Measurements from ENCODE around the gene XYLB.

DNA sequence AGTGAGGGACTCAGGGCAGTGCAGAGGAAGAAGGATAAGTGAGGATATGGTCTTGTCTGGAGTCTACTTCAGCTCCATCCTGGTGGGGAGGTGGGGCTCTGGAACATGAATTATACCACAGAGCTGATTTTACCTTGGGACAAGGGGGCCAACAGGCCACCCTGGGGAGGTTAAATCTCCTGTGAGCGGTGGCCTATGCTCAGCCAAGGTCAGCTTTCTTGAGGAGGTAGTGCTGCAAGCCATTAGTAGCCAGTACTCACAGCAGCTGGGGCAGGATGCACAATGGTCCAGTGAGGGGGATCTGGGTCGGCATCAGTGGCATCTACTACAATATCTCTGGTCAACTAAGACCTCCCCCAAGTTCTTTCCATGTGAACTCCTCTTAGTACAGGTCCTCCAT, 49.7 kb downstream of the XYLB start:
- TF ChIP-seq, protein P1, sequence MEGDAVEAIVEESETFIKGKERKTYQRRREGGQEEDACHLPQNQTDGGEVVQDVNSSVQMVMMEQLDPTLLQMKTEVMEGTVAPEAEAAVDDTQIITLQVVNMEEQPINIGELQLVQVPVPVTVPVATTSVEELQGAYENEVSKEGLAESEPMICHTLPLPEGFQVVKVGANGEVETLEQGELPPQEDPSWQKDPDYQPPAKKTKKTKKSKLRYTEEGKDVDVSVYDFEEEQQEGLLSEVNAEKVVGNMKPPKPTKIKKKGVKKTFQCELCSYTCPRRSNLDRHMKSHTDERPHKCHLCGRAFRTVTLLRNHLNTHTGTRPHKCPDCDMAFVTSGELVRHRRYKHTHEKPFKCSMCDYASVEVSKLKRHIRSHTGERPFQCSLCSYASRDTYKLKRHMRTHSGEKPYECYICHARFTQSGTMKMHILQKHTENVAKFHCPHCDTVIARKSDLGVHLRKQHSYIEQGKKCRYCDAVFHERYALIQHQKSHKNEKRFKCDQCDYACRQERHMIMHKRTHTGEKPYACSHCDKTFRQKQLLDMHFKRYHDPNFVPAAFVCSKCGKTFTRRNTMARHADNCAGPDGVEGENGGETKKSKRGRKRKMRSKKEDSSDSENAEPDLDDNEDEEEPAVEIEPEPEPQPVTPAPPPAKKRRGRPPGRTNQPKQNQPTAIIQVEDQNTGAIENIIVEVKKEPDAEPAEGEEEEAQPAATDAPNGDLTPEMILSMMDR (IDR thresholded peaks at IDR 0.05) = no peak
- no peak for TF ChIP-seq POLR2A (IDR thresholded peaks at IDR 0.05)

All from right lobe of liver (tissue), 4 donors.